ENCODE data around the gene LYPLA2. TPM values are rescaled to one million over a fixed set of nuclear protein-coding genes. Genes with fewer than 3 reads are reported as not detected.

The LYPLA2 gene
- total and polyA plus RNA-seq, 2 of the 4 experiments (the other 2 are of a cell fraction), result 44.3 to 78.6 TPM

DNA sequence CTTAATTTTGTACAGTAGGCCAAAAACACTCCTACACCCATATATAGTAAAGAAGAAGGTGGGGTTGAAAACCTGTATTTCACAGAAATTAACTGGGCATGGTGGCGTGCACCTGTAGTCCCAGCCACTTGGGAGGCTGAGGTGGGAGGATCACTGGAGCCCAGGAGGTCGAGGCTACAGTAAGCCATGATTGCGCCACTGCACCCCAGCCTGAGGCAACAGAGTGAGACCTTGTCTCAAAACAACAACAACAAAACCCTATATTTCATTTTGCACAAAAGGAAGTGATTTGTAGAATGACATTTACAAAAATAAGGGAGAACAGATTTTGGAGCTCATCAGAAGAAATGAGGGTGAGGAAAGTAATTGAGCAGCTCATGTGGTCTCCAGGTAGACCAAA is 2.2 kb upstream of the LYPLA2 start:
- ATAC-seq (ENCODE audit: low read depth), result no peak
- H2BK15ac ChIP-seq (ENCODE audit: low read depth, low read length), result no peak overlapping the region

More for the DNA sequence above, 2.2 kb upstream of the LYPLA2 start:
- Histone ChIP-seq H3K79me1 (ENCODE audit: low read depth in 1 of 2, low read length in 2 of 2) (peaks cover 20 to 55% of the 10 kb centered on the region in 2 experiments; a peak in 3 of 4 replicates), H2BK20ac (ENCODE audit: low read depth, low read length) (no peak overlapping the region), H3K27me3 (ENCODE audit: control insufficient read depth, insufficient read depth, low read length) (no peaks in the 10 kb centered on the region), H2BK120ac (ENCODE audit: low read depth, low read length) (no peak overlapping the region), H3K4me3 (ENCODE audit: insufficient read depth, low read depth, low read length) (no peak overlapping the region), H3K18ac (ENCODE audit: low read depth, low read length) (no peak overlapping the region), H3K27ac (ENCODE audit: insufficient read depth, low read length) (no peak overlapping the region), H3K14ac (replicated peaks; ENCODE audit: low read depth, low read length) (no peak overlapping the region), H3K4ac (ENCODE audit: low read depth, low read length) (no peak overlapping the region), H3K9me3 (ENCODE audit: control insufficient read depth, insufficient read depth, low read length) (no peaks in the 10 kb centered on the region), H3K4me2 (ENCODE audit: low read depth, low read length) (no peak overlapping the region), H2BK5ac (ENCODE audit: low read depth, low read length, poor library complexity, severe bottlenecking) (no peak overlapping the region), H2AK5ac (ENCODE audit: low read depth, low read length) (no peak overlapping the region), H3K36me3 (ENCODE audit: control insufficient read depth, insufficient read depth, low read length) (peaks cover 21% of the 10 kb centered on the region), H3K9ac (ENCODE audit: low read depth, low read length) (no peak overlapping the region), H4K91ac (ENCODE audit: insufficient read depth, low read depth, low read length) (no peak overlapping the region), H3K4me1 (ENCODE audit: control insufficient read depth, insufficient read depth, low read length) (peaks cover 14% of the 10 kb centered on the region), H4K5ac (ENCODE audit: low read depth, low read length) (no peak overlapping the region), H3K23ac (ENCODE audit: low read depth, low read length) (no peak overlapping the region), H4K8ac (ENCODE audit: low read depth in 2 of 2, low read length in 2 of 2) (no peak overlapping the region), H4K20me1 (ENCODE audit: insufficient read depth, low read length) (peaks cover 13% of the 10 kb centered on the region; the same call in 1 of the 2 replicates), H2AFZ (replicated peaks; ENCODE audit: low read length, poor library complexity) (no peak overlapping the region), H3K56ac (ENCODE audit: extremely low read depth, insufficient read depth, low read length) (no peak overlapping the region), H3K9me1 (ENCODE audit: insufficient read depth, low read length) (peaks cover 9% of the 10 kb centered on the region), H2AK9ac (replicated peaks; ENCODE audit: low read depth, low read length, poor library complexity) (no peak overlapping the region)
- intact Hi-C loops (cut with micrococcal nuclease), result no loop called here
- in situ Hi-C loops (cut with MboI; ENCODE audit: low sequenced_read_pairs), result no loop called here
- CTCF ChIA-PET, result no interaction called here
- no peak for DNase-seq
- no peak for TF ChIP-seq CHD1 (IDR thresholded peaks at IDR 0.05; ENCODE audit: low read depth, low read length)
- no peak for TF ChIP-seq MAZ (IDR thresholded peaks at IDR 0.05; ENCODE audit: borderline replicate concordance, low read depth, low read length)
- no peak for TF ChIP-seq FOS (IDR thresholded peaks at IDR 0.05; ENCODE audit: low read depth, low read length)
- TF ChIP-seq BHLHE40 (IDR thresholded peaks at IDR 0.05; ENCODE audit: low read depth, low read length), result no peak
- TF ChIP-seq, protein P1, sequence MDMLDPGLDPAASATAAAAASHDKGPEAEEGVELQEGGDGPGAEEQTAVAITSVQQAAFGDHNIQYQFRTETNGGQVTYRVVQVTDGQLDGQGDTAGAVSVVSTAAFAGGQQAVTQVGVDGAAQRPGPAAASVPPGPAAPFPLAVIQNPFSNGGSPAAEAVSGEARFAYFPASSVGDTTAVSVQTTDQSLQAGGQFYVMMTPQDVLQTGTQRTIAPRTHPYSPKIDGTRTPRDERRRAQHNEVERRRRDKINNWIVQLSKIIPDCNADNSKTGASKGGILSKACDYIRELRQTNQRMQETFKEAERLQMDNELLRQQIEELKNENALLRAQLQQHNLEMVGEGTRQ (IDR thresholded peaks at IDR 0.05; ENCODE audit: low read depth, low read length), result no peak
- no peak for TF ChIP-seq NFE2L2 (IDR thresholded peaks at IDR 0.05; ENCODE audit: low read depth, low read length)
- TF ChIP-seq RFX5 (IDR thresholded peaks at IDR 0.05; ENCODE audit: low read depth, low read length), result no peak
- TF ChIP-seq, protein P2, sequence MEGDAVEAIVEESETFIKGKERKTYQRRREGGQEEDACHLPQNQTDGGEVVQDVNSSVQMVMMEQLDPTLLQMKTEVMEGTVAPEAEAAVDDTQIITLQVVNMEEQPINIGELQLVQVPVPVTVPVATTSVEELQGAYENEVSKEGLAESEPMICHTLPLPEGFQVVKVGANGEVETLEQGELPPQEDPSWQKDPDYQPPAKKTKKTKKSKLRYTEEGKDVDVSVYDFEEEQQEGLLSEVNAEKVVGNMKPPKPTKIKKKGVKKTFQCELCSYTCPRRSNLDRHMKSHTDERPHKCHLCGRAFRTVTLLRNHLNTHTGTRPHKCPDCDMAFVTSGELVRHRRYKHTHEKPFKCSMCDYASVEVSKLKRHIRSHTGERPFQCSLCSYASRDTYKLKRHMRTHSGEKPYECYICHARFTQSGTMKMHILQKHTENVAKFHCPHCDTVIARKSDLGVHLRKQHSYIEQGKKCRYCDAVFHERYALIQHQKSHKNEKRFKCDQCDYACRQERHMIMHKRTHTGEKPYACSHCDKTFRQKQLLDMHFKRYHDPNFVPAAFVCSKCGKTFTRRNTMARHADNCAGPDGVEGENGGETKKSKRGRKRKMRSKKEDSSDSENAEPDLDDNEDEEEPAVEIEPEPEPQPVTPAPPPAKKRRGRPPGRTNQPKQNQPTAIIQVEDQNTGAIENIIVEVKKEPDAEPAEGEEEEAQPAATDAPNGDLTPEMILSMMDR (conservative IDR thresholded peaks at IDR 0.05; ENCODE audit: low read depth, low read length), result no peak
- no peak for TF ChIP-seq POLR2A (IDR thresholded peaks at IDR 0.05; ENCODE audit: low read depth, low read length)
- no peak for TF ChIP-seq RAD21 (IDR thresholded peaks at IDR 0.05; ENCODE audit: low read length)
- TF ChIP-seq RCOR1 (IDR thresholded peaks at IDR 0.05; ENCODE audit: insufficient replicate concordance, low read length), result no peak
- TF ChIP-seq, protein P3, sequence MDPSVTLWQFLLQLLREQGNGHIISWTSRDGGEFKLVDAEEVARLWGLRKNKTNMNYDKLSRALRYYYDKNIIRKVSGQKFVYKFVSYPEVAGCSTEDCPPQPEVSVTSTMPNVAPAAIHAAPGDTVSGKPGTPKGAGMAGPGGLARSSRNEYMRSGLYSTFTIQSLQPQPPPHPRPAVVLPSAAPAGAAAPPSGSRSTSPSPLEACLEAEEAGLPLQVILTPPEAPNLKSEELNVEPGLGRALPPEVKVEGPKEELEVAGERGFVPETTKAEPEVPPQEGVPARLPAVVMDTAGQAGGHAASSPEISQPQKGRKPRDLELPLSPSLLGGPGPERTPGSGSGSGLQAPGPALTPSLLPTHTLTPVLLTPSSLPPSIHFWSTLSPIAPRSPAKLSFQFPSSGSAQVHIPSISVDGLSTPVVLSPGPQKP (IDR thresholded peaks at IDR 0.05; ENCODE audit: borderline replicate concordance, low read depth, low read length), result no peak
- no peak for TF ChIP-seq MXI1 (IDR thresholded peaks at IDR 0.05; ENCODE audit: borderline replicate concordance, low read depth, low read length)
- TF ChIP-seq CEBPB (IDR thresholded peaks at IDR 0.05; ENCODE audit: low read depth, low read length), result no peak
- no peak for TF ChIP-seq MAFK (IDR thresholded peaks at IDR 0.05; ENCODE audit: low read depth, low read length)
- TF ChIP-seq SMC3 (IDR thresholded peaks at IDR 0.05; ENCODE audit: low read depth, low read length), result no peak
- POLR2A ChIA-PET (ENCODE audit: unreplicated experiment), result no interaction called here
- dilution Hi-C loops (cut with HindIII; ENCODE audit: low sequenced_read_pairs, unreplicated experiment), result no loop called here
- no CpG with 5 or more reads among the region's 3 CpGs for WGBS, 2 experiments (ENCODE audit: extremely low coverage in 2 of 2, insufficient read length in 1 of 2)
- no TSS peak for BruUV-seq (replicated peaks)

All from IMR-90 (cell line).